HG02798 (cell line): ENCODE measurements around the gene MRGPRF.
"Not testable (repeated sequence)": the region's sequence is repeated elsewhere in the genome, so short reads cannot be mapped to it uniquely, and the experiment has no call there.

Experiments used
- ATAC-seq: cut with Tn5 transposase; IDR thresholded peaks from one replicate; pipeline ENCODE4 v1.9.1; 2021; ENCODE audit warnings: mild to moderate bottlenecking; ENCODE audit not compliant: unreplicated experiment, poor library complexity

Gene MRGPRF

GRCh38 chr11:68993546-68993945 is 19.5 kb downstream of the MRGPRF start:
- ATAC-seq = no peak

DNA sequence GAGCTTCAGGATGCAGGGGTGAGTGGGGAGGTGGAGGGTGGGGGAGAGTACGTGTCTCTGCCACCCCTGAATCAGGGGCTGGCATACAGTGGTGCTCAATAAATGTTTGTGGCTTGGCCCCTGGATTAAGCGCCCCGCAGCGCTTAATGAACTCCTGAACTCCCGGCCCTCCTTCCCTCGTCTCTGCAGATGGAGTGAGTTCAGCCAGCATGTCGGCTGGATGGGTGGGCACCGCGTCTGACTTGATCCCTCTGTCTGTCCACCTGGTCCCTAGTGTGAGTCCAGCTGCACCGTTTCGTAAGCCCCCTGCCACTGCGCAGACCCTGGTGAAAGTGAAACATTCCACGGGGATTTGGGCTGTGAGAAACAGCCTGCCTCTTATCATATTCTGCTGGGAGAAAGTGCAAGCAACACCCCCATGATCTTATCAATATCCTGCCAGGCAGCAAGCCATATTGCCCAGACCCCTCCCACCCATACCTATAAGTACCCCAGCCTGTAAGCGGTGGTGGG is 20.2 kb downstream of the MRGPRF start:
- ATAC-seq = no peak

- no peak for ATAC-seq
Observed at GRCh38 chr11:68990995-68991780, 21.9 kb downstream of the MRGPRF start.

DNA sequence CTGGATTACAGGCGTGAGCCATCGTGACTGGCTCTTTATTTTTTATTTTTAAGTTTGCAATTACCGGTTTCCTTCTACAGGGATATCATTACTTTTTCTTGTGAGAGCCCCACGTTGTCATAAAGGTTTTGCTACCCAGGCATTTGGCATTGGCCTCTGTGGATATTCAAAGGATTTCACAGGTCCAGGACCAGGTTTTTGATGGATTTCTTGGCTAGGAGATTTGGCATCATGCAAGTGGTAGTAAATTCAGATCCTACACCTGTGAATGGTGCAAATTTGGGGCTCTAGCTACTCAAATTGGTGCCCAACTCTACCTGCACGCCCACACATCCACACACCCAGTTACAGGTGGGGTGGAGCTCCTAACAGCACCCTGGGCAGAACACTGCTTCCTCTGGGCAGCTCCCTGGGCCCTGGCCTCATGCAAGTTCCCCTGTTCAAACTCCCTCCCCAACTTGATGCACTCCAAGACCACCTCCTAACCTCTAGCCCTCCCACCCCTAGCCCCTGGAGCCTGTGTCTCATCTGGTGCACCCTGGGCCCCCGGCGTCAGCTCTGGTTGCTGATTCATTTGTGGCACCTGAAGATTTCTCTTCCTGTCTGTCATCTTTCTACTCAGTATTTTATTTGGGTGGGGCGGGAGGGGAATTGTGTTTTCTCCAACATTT is 23.0 kb downstream of the MRGPRF start:
- no peak for ATAC-seq

DNA sequence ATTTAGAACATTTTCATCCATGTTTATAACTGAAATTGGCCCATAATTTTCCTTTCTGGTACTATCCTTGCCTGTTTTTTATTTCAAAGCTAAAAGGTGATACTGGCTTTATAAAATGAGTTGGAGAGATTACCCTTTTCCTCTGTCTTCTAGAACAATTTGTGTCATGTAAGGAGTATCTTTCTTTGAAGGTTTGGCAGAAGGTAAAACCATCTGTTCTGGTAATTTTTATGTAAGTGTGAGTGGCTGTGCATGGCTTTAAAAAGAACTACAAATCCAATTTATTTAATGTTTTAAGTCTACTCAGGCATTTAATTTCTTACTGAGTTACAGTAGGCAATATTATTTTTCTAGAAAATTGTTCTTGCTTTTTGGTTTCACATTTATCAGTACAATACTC is 24.6 kb downstream of the MRGPRF start:
- ATAC-seq = no peak

DNA sequence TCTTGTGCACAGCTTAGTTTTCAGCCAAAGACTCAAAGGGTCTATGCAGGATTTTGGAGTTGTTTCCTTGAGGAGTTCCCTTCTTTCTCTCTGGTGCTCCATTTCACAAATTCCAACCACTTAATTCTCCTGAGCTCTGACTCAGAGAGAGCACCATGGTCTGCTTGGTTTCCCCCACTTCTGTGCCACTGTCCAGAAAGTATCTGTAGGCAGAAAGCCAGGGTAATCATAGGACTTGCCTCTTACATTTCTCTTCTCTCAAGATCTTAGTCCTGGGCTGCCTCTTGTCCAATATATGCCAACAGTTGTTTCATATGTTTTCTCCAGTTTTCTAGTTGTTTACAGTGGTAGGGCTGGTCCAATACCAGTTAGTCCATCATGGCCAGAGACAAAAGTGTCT is 25.8 kb downstream of the MRGPRF start:
- no peak for ATAC-seq

GRCh38 chr11:68983801-68984200 is 29.2 kb downstream of the MRGPRF start:
- no peak for ATAC-seq

DNA sequence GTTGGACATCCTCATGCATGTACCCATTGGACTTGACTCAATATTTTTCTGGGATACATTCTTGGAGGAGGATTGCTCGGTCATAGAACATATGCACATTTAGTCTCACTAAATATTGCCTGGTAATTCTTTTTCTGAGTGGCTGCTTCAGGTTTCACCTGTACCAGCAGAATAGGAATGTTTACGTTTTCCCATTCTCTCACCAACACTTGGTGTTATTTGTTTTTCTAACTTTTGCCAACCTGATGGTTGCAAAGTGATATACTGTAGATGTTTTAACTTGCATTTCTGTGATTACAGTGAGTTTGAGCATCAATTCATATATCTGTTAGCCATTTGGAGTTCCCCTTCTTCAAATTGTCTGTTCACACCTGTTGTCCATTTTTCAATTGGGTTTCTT is 30.9 kb downstream of the MRGPRF start:
- no peak for ATAC-seq

GRCh38 chr11:68980776-68981065 is 32.3 kb downstream of the MRGPRF start, which contains the start of gene MRGPRD:
Gene MRGPRD, minus strand, starts transcription at chr11:68980986. Its CDS starts 0 bp downstream, at chr11:68980986.
- ATAC-seq = no peak

- ATAC-seq = no peak
Observed at GRCh38 chr11:68979931-68980775, 32.9 kb downstream of the MRGPRF start.

GRCh38 chr11:68978931-68979594 is 34.0 kb downstream of the MRGPRF start:
- no peak for ATAC-seq

DNA sequence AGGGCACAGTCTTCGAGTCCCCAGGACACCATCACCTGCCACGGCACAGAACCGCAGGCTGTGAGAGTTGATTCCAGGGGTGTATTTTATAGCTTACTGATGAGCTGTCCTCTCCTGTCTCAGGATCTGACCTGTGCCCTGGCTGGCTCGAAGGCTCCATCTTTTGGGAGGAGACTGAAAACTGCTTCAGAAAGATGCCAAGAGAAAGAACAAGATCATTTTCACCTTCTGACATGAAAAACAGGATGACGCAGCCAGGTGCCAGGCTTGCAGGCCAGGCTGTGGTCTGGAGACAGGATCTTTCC is 34.5 kb downstream of the MRGPRF start:
- ATAC-seq = no peak

- no peak for ATAC-seq
Observed at GRCh38 chr11:68977781-68978625, 35.0 kb downstream of the MRGPRF start.

DNA sequence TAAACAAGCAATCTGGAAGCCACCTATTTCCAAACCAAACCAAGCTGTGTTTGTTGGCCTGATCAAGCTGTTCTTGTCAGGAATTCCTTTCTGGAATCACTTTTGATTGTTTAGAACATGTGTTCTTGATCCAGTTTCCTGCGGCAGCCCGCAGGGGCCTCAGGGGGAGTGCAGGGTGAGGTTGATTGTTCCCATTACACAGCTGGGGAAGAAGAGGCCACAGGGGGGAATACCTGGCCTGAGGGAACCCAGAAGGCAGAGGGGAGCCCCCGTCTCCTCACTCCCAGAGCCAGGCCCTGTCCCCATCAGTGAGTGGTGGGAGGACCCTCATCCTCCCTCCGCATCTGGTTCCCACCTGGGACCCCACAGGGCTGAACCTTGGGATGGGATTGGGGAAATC is 36.5 kb downstream of the MRGPRF start:
- ATAC-seq = no peak

- no peak for ATAC-seq
Observed at GRCh38 chr11:68976095-68976494, 37.0 kb downstream of the MRGPRF start.

GRCh38 chr11:68974421-68975194 is 38.4 kb downstream of the MRGPRF start:
- no peak for ATAC-seq

GRCh38 chr11:68973706-68974105 is 39.3 kb downstream of the MRGPRF start:
- not testable (repeated sequence) for ATAC-seq

DNA sequence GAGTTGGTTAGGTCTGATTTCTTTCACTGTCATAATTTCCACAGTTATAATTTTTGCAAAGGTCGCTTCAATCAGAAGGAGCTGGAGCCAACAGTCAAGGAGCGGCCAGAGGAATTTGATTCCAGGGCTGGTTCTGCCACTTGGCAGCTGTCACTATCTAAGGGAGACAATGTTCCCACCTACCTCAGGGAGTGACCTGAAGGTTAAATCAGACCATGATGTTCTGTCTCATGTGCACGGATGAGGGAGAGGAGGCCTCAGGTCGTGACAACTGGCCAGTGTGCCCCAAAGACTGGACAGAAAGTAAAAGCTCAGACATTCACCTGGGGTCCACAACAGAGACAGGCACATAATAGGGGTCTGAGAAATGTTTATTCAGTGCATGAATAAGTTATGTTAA is 39.8 kb downstream of the MRGPRF start:
- no peak for ATAC-seq
